ENCODE results near the gene DIPK1B. TPM values are rescaled to one million over a fixed set of nuclear protein-coding genes. Genes with fewer than 3 reads are reported as not detected.

DIPK1B gene
- polyA plus RNA-seq, 1 experiment, result 2.8 TPM

DNA sequence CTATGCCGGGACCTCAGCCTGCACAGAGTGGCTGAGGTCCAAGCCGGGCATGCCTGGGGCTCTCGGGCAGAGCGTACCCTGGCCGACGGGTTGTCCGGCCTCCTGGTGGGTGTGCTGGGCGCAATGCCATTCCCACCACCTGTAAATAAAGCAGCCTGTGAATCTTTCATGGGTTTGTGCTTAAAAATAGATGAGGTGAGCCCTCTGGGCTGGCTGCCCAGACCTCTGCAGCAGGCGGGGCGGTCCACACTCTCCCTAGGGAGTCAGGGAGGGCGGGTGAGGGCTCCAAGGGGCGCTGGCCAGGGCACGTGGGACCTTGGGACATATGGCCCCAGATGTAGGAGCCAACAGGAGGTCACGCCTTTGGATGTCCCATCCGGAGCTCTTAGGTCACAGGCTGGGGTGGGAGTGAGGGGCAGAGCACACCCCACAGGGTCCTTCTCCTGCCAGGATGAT, 21.5 kb upstream of the DIPK1B start:
- H3K27me3 ChIP-seq (ENCODE audit: control insufficient read depth, insufficient read depth, low read length), result peaks cover 8% of the 10 kb centered on the region
- no peak for DNase-seq (ENCODE audit: low read depth, low spot score)
- TF ChIP-seq CTCF (IDR thresholded peaks at IDR 0.05; ENCODE audit: low read depth, low read length), result no peak
- no peak overlapping the region for H3K4me3 ChIP-seq (ENCODE audit: low read depth, low read length)
- peaks cover 4% of the 10 kb centered on the region; the same call in 1 of the 2 replicates for H3K9me3 ChIP-seq (ENCODE audit: control insufficient read depth, insufficient read depth, low read length)
- ChIA-PET POLR2A (no interaction called here), CTCF (no interaction called here)
- H3K27ac ChIP-seq (ENCODE audit: low read depth, low read length), result no peak overlapping the region

DNA sequence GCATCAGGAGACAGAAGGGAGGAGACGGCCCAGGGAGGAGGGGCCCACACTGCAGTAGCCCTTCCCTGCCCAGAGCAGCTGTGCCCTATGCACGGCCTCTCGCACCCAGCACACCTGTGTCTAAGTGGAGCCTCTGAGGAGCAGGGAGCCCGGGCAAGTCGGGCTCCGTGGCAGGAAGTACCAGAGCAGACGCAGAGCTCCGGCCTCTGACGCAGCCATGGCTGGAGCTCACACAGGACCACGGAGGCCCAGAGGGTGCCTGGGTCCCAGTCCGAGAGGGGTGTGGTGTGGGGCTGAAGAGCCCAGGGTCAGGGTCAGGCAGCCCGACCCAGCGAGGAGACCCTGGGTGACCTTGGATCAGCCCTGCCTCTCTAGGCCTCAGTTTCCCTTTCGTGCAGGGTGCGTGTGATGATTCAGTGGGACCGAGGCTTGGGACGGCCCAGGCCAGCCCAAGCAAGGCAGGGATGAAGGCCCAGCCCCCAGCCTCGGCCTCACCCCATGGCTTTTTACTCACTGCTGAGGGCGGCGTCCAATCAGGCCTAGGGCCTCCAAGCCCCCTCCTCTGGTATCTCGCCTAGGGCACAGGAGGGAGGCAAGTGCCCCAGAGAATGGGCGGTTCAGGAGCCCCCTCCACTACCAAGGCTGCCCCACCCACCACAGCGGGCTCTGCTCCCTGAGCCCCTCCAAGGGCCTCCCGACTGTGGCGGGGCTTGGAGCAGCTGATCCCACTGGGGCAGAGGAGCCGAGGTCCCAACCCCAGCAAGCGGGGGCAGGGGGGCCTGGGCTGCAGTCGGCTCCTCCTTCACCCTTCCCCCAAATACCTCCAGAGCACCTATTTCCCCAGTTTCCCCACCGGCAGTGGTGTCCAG, 20.8 kb upstream of the DIPK1B start:
- no peak for TF ChIP-seq CTCF (IDR thresholded peaks at IDR 0.05; ENCODE audit: low read depth, low read length)
- DNase-seq (ENCODE audit: low read depth, low spot score), result no peak
- Histone ChIP-seq H3K9me3 (ENCODE audit: control insufficient read depth, insufficient read depth, low read length) (peaks cover 4% of the 10 kb centered on the region; the same call in 1 of the 2 replicates), H3K27ac (ENCODE audit: low read depth, low read length) (no peak overlapping the region), H3K4me3 (ENCODE audit: low read depth, low read length) (no peak overlapping the region), H3K27me3 (ENCODE audit: control insufficient read depth, insufficient read depth, low read length) (peaks cover 11% of the 10 kb centered on the region)
- ChIA-PET CTCF (no interaction called here), POLR2A (no interaction called here)

DNA sequence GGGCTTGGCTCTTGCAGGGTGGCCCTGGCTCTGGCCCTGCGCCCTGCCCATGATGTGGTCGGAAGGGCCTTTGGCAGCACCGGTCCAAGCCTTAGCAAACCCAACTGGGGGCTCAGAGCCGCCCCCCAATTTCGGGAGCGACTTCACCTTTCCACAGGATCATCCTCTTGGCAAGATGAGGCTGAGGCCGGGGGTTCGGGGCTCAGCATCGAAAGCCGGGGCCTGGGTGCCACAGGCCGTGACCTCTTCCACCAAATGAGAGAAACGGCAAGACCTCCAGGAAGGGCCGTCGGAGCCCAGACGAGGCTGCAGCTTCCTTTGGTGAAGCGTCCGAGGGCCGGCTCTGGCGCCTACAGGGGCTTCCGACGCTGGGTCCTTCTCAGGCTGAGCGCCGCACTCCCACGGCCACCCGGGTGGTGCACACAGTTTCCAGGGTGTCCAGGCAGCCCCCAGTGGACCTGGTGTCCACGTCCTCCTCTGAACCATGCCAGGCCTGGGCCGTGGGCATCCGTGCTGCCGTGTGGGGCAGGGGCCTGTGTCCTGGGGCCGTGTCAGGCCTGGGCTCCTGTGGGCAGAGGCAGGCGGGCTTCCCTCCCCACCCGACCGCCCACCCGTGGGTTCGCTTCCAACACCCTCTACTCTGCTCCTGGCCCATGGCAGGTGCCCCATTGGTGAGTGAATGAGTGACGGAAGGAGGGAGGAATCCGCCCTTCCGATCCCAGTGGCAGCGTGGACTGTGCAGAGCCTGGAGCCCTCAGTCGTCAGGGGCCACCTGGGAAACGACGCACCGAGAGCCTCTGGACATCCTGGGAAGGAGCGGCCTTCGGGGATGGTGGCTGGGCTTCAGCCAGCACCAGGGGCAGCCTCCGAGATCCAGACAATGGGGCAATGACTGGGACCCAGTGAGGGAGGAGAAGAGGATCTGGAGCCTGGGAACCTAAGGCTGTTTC, 19.9 kb upstream of the DIPK1B start:
- peaks cover 12% of the 10 kb centered on the region for H3K27me3 ChIP-seq (ENCODE audit: control insufficient read depth, insufficient read depth, low read length)
- DNase-seq (ENCODE audit: low read depth, low spot score), result no peak
- POLR2A ChIA-PET, result no interaction called here
- no peak overlapping the region for H3K27ac ChIP-seq (ENCODE audit: low read depth, low read length)
- peaks cover 4% of the 10 kb centered on the region; the same call in 1 of the 2 replicates for H3K9me3 ChIP-seq (ENCODE audit: control insufficient read depth, insufficient read depth, low read length)
- CTCF ChIA-PET, result no interaction called here
- TF ChIP-seq CTCF (IDR thresholded peaks at IDR 0.05; ENCODE audit: low read depth, low read length), result no peak
- no peak overlapping the region for H3K4me3 ChIP-seq (ENCODE audit: low read depth, low read length)

- Histone ChIP-seq H3K9me3 (ENCODE audit: control insufficient read depth, insufficient read depth, low read length) (no peaks in the 10 kb centered on the region; the same call in 1 of the 2 replicates), H3K27ac (ENCODE audit: low read depth, low read length) (no peak overlapping the region), H3K4me3 (ENCODE audit: low read depth, low read length) (no peak overlapping the region), H3K27me3 (ENCODE audit: control insufficient read depth, insufficient read depth, low read length) (peaks cover 13% of the 10 kb centered on the region)
- TF ChIP-seq CTCF (IDR thresholded peaks at IDR 0.05; ENCODE audit: low read depth, low read length), result no peak
- no peak for DNase-seq (ENCODE audit: low read depth, low spot score)
- CTCF ChIA-PET, result no interaction called here
- POLR2A ChIA-PET, result interaction anchor here (0.6 kb wide), 1 partner anchor 55 kb away, joined by 3 read pairs; no protein-coding TSS in a partner anchor
Observed at GRCh38 chr9:136693135-136693489, 19.3 kb upstream of the DIPK1B start.

All from AG04450 (cell line).